ENCODE results near the gene DNMT1.

DNMT1 gene

DNA sequence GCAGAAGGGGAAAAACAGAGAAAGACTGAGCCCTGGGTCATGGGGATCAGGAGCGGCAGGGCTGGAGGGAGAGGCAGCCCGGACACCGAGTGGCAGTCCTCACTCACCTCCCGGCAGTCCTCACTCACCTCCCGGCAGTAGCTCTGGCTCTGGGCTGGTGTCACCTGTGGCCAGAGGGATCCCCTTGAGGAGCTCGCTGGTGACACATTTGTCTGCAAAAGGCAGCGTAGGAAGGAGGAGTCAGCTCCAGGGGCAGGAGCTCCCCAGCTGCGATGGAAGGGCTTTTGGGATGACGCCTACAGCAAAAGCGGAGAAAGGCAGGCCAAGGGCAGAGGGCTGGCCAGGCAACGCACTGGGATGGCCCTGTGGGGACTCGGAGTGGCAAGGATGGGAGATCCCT lies 75.8 kb downstream of the DNMT1 start:
- in situ Hi-C loops (cut with HindIII; ENCODE audit: low sequenced_read_pairs), result no loop called here
- TF ChIP-seq, protein P1, sequence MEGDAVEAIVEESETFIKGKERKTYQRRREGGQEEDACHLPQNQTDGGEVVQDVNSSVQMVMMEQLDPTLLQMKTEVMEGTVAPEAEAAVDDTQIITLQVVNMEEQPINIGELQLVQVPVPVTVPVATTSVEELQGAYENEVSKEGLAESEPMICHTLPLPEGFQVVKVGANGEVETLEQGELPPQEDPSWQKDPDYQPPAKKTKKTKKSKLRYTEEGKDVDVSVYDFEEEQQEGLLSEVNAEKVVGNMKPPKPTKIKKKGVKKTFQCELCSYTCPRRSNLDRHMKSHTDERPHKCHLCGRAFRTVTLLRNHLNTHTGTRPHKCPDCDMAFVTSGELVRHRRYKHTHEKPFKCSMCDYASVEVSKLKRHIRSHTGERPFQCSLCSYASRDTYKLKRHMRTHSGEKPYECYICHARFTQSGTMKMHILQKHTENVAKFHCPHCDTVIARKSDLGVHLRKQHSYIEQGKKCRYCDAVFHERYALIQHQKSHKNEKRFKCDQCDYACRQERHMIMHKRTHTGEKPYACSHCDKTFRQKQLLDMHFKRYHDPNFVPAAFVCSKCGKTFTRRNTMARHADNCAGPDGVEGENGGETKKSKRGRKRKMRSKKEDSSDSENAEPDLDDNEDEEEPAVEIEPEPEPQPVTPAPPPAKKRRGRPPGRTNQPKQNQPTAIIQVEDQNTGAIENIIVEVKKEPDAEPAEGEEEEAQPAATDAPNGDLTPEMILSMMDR (IDR thresholded peaks at IDR 0.05; ENCODE audit: low read depth, low read length), result no peak
- H3K4me3 ChIP-seq (ENCODE audit: low read depth, low read length), result peak overlapping the region; percentile 90
- no peak for DNase-seq (ENCODE audit: low read depth, low spot score)

DNA sequence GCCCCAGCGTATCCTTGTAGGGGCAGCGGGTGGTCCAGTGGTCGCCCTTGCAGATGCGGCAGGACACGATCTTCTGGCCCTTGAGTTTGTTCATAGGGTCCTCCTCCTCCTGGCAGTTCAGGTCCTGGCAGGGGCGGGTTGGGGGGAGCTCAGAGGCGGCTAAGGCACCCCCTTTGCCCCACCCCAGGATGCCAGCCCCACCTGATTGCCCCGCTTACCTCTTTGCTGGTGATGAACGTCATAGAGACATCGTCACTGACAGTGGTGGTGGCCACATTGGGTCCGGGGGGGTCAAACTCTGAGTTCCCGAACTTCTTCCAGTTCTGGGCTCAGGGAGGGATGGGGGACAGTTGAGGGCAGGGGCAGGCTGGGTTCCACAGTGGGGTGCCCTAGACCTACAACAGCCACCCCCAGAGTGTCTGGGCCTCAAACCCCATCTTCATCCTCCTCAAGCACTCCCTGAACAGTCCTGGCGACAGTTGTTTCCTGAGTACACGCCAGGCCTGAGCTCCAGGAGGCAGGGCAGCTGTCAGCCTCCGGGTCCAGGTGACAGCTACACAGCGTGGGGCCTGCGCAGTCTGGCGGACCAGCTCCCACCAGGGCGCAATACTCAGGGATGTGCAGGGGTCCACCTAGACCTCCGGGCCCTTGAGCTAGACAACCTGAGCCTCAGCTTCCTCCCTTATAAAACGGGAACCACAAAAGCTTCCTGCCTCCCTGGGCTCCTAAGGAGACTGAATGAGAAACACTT lies 77.7 kb downstream of the DNMT1 start:
- no peak overlapping the region for H3K4me3 ChIP-seq (ENCODE audit: low read depth, low read length)
- no peak for DNase-seq (ENCODE audit: low read depth, low spot score)
- TF ChIP-seq, protein P1 (IDR thresholded peaks at IDR 0.05; ENCODE audit: low read depth, low read length), result no peak
- in situ Hi-C loops (cut with HindIII; ENCODE audit: low sequenced_read_pairs), result no loop called here

DNA sequence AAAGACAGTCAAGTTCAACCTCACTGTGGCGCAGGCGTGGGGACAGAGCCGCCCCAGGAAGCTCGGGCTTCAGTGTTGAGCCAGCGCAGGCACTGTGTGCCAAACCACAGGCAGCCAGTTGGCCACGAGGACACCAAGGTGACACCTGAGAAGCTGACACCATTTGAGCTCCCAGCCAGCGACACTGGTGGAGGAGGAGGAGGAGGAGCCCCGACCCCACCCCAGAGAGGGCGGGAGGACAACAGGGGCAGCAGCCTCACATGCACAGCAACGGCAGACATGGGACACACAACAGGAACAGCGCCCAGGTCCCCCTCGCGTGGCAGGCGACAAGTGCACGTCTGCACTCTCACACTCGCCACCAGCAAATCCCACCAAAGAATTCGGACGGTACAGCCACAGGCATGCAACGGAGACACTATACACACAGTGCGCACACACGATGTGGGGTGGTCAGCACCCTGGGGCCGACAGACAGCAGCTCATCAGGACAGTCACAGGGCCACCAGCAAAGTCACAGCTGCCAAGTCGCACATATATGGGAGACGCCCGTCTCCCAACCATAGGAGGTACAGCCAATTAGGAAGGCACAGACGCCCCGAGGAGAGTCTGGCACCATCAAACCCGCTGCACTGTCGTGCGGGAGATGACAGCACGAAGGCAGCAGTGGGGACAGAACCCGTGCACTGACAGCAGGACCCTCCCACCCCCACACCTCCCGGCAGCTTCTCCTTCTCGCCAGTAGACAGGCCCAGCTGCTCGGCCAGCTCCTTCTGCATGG lies 78.5 kb downstream of the DNMT1 start:
- no peak overlapping the region for H3K4me3 ChIP-seq (ENCODE audit: low read depth, low read length)
- TF ChIP-seq, protein P1 (IDR thresholded peaks at IDR 0.05; ENCODE audit: low read depth, low read length), result no peak
- in situ Hi-C loops (cut with HindIII; ENCODE audit: low sequenced_read_pairs), result no loop called here
- no peak for DNase-seq (ENCODE audit: low read depth, low spot score)

DNA sequence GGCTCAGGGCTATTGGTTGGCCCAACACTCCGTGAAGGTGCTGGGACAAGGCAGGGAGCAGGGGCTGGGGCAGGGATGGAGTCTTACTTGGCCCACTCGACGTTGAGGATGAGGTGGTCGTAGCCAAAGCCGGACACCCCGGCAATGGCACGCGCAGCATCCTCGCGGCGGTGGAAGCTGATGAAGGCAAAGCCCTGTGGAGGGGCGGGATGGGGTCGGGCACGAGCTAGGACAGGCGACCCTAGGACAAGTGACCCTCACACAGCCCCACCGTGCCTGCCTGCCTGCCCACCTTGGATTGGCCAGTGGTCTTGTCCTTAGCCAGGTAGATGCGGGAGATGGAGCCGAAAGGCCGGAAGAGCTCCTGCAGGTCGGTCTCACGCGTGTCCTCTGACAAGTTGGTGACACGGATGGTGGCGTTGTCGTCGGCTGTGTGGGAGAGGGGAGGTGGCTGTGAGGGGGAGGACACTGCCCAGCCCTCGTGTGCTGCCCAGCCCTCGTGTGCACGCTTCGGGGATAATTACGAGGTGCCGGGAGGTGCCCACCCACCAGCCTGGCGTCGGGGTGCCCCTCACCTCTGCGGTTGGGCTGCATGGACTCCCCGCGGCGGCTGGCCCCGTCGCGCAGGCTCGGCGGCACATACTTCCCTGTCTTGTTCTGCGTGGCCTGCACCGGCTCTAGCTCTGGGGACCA lies 79.2 kb downstream of the DNMT1 start:
- no peak for DNase-seq (ENCODE audit: low read depth, low spot score)
- in situ Hi-C loops (cut with HindIII; ENCODE audit: low sequenced_read_pairs), result no loop called here
- TF ChIP-seq, protein P1 (IDR thresholded peaks at IDR 0.05; ENCODE audit: low read depth, low read length), result no peak
- no peak overlapping the region for H3K4me3 ChIP-seq (ENCODE audit: low read depth, low read length)

DNA sequence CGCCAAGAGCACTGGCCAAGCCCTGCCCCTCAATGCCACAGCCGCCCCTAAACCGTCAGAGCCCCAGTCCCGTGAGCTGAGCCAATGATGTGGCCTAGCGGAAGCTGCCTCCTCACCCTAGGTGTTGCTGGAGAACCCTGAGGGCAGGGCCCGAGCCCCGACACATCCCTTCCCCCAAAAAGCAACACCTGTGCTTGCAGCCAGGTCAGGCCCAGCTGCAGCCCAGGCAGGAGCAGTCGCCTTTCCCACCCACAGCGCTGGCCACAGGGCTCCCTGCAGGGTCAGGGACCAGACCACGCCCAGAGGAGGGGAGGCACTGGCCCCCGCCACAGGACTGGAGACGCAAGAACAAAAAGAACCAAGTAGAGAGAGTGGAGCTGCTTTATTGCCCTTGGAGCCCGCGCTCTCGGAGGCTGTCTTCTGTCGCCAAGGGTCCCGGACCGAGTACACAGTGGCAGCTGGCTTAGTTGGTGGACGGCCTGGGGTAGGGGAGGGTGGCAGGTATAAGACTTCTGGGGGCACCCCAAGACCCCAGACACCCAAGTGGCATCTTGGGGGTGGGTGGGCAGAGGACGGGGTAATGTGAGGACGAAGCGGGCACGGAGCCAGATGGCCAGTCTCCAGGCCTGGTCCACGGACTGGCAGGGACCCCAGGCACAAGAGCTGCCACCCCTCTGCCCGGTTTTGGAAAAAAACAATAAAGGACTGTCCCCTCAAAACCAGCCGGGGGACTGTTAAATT lies 79.9 kb downstream of the DNMT1 start:
- no peak overlapping the region for H3K4me3 ChIP-seq (ENCODE audit: low read depth, low read length)
- TF ChIP-seq, protein P1 (IDR thresholded peaks at IDR 0.05; ENCODE audit: low read depth, low read length), result no peak
- DNase-seq (ENCODE audit: low read depth, low spot score), result no peak
- in situ Hi-C loops (cut with HindIII; ENCODE audit: low sequenced_read_pairs), result no loop called here

Data from astrocyte of the spinal cord (primary cell).